Fibroblast of the aortic adventitia (primary cell): ENCODE measurements around the gene GTF3C4. TPM values are rescaled to one million over a fixed set of nuclear protein-coding genes. Genes with fewer than 3 reads are reported as not detected.

ENCODE experiments used
- DNase-seq: peaks from one replicate; pipeline ENCODE4 v3.0.0-alpha.2; 2010; ENCODE audit warnings: low read depth
- H3K4me3 ChIP-seq: 2 replicates; pipeline ENCODE4 v1.5.1; 2011; ENCODE audit warnings: low read depth, mild to moderate bottlenecking, control low read depth, low read length, moderate library complexity
- total RNA-seq: library from RNA; depleted of rRNA; stranded (reverse); fragments of >200 nt; gene quantifications from 2 replicates; pipeline ENCODE4 v1.2.3, GENCODE V29; 2012; ENCODE audit warnings: low replicate concordance
- TF ChIP-seq, protein P1 (sequence below): IDR thresholded peaks from 2 replicates; pipeline ENCODE4 v1.5.1; 2011; ENCODE audit warnings: mild to moderate bottlenecking, low read length, control low read depth, inconsistent platforms; ENCODE audit not compliant: insufficient read depth

GTF3C4 gene, protein sequence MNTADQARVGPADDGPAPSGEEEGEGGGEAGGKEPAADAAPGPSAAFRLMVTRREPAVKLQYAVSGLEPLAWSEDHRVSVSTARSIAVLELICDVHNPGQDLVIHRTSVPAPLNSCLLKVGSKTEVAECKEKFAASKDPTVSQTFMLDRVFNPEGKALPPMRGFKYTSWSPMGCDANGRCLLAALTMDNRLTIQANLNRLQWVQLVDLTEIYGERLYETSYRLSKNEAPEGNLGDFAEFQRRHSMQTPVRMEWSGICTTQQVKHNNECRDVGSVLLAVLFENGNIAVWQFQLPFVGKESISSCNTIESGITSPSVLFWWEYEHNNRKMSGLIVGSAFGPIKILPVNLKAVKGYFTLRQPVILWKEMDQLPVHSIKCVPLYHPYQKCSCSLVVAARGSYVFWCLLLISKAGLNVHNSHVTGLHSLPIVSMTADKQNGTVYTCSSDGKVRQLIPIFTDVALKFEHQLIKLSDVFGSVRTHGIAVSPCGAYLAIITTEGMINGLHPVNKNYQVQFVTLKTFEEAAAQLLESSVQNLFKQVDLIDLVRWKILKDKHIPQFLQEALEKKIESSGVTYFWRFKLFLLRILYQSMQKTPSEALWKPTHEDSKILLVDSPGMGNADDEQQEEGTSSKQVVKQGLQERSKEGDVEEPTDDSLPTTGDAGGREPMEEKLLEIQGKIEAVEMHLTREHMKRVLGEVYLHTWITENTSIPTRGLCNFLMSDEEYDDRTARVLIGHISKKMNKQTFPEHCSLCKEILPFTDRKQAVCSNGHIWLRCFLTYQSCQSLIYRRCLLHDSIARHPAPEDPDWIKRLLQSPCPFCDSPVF
- 16.4 and 19.8 TPM in 2 replicates for total RNA-seq

GRCh38 chr9:132670457-132671391, at the start of gene GTF3C4:
Gene GTF3C4 (plus strand): TSS chr9:132670464. CDS start chr9:132670599, 135 bp downstream.
- DNase-seq, result peak; percentile 16
- TF ChIP-seq, protein P1, sequence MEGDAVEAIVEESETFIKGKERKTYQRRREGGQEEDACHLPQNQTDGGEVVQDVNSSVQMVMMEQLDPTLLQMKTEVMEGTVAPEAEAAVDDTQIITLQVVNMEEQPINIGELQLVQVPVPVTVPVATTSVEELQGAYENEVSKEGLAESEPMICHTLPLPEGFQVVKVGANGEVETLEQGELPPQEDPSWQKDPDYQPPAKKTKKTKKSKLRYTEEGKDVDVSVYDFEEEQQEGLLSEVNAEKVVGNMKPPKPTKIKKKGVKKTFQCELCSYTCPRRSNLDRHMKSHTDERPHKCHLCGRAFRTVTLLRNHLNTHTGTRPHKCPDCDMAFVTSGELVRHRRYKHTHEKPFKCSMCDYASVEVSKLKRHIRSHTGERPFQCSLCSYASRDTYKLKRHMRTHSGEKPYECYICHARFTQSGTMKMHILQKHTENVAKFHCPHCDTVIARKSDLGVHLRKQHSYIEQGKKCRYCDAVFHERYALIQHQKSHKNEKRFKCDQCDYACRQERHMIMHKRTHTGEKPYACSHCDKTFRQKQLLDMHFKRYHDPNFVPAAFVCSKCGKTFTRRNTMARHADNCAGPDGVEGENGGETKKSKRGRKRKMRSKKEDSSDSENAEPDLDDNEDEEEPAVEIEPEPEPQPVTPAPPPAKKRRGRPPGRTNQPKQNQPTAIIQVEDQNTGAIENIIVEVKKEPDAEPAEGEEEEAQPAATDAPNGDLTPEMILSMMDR, result no peak
- peak within 1 kb of the TSS; percentile 95 for H3K4me3 ChIP-seq

GRCh38 chr9:132622159-132622558, 48.1 kb upstream of the GTF3C4 start:
- no peak overlapping the region for H3K4me3 ChIP-seq
- TF ChIP-seq, protein P1, result no peak
- peak; percentile 2 for DNase-seq

GRCh38 chr9:132626285-132626684, 44.0 kb upstream of the GTF3C4 start:
- TF ChIP-seq, protein P1, result no peak

DNA sequence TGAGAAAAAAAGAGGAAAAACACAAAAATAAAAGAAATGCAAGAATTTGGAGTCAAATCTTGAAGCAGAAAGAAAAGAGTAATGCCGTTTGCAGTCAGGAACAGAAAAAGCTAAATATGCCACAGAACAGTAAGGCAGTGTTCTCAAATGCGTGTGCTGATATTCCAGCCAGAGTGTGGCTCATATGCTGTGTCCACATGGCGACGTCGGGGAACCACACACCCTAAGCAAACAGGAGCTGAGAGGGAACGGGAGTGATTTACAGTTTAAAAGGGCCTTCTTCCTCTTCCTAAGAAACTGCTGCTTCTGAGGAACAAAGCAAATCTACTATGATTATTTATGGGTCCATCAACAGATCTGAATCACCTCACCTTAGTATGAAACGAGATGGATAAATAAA, 43.2 kb upstream of the GTF3C4 start:
- H3K4me3 ChIP-seq, result no peak overlapping the region
- DNase-seq, result no peak
- TF ChIP-seq, protein P1, result no peak

More at GRCh38 chr9:132626285-132626684, 44.0 kb upstream of the GTF3C4 start:
- DNase-seq, result no peak
- no peak overlapping the region for H3K4me3 ChIP-seq

DNA sequence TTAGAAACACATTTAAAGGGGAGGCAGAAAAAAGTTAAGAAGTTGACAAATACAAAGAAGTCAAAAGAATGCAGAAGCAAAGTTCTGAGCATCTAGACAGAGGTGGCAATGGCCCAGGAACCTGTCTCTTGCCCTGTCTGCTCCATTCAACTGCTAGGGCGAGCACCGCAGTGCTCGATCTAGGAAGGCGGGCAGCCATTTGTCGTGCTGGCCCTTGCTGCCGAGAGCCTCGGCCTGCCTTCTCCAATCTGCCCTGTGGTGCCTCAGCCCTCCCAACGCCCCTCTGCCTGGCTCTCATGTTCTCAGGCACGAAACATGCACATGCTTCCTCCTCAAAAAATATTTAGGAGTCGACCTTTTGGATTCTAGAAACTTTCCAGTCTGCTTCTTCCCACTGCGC, 42.7 kb upstream of the GTF3C4 start:
- no peak overlapping the region for H3K4me3 ChIP-seq
- TF ChIP-seq, protein P1, result no peak

GRCh38 chr9:132628746-132629145, 41.5 kb upstream of the GTF3C4 start:
- DNase-seq, result no peak
- no peak overlapping the region for H3K4me3 ChIP-seq
- TF ChIP-seq, protein P1, result no peak

More for the DNA sequence above, 42.7 kb upstream of the GTF3C4 start:
- no peak for DNase-seq
